PFSK-1 (cell line): ENCODE data around the gene MIER1. TPM values are rescaled to one million over a fixed set of nuclear protein-coding genes. Genes with fewer than 3 reads are reported as not detected.

Experiments
- FOXP2 ChIP-seq: optimal IDR thresholded peaks from 2 replicates; pipeline ENCODE3; 2011; ENCODE audit warnings: borderline replicate concordance, control low read depth, inconsistent platforms; ENCODE audit not compliant: insufficient read depth; ENCODE audit errors: extremely low read length, extremely low read depth
- POLR2AphosphoS5 ChIP-seq: IDR thresholded peaks from 2 replicates; pipeline ENCODE4 v1.6.1; 2012; ENCODE audit warnings: low read depth, mild to moderate bottlenecking, control low read depth, low read length, moderate library complexity
- SIN3A ChIP-seq: IDR thresholded peaks from 2 replicates; pipeline ENCODE4 v1.6.1; 2012; ENCODE audit warnings: mild to moderate bottlenecking, low read length, moderate library complexity, borderline replicate concordance; ENCODE audit not compliant: insufficient read depth
- TAF1 ChIP-seq: IDR thresholded peaks from 2 replicates; pipeline ENCODE4 v1.6.1; 2012; ENCODE audit warnings: low read length, control low read depth, borderline replicate concordance; ENCODE audit not compliant: insufficient read depth
- polyA plus RNA-seq: library from polyadenylated mRNA; unstranded; fragments of >200 nt; gene quantifications from one replicate; pipeline ENCODE4 v1.2.1, GENCODE V29; 2012; ENCODE audit warnings: low read depth, missing spikeins; ENCODE audit not compliant: insufficient read length
- TF ChIP-seq, protein P1 (sequence below), 2 experiments: IDR thresholded peaks; 2 replicates each; pipeline versions ENCODE4 v1.6.1 to v1.8.0; 2011 to 2012; ENCODE audit warnings: low read depth in 2 of 2, low read length in 2 of 2, control low read depth in 1 of 2, inconsistent platforms in 1 of 2, mild to moderate bottlenecking in 1 of 2, moderate library complexity in 1 of 2; ENCODE audit not compliant: insufficient read depth in 1 of 2

MIER1 gene
- 5.1 TPM for polyA plus RNA-seq

DNA sequence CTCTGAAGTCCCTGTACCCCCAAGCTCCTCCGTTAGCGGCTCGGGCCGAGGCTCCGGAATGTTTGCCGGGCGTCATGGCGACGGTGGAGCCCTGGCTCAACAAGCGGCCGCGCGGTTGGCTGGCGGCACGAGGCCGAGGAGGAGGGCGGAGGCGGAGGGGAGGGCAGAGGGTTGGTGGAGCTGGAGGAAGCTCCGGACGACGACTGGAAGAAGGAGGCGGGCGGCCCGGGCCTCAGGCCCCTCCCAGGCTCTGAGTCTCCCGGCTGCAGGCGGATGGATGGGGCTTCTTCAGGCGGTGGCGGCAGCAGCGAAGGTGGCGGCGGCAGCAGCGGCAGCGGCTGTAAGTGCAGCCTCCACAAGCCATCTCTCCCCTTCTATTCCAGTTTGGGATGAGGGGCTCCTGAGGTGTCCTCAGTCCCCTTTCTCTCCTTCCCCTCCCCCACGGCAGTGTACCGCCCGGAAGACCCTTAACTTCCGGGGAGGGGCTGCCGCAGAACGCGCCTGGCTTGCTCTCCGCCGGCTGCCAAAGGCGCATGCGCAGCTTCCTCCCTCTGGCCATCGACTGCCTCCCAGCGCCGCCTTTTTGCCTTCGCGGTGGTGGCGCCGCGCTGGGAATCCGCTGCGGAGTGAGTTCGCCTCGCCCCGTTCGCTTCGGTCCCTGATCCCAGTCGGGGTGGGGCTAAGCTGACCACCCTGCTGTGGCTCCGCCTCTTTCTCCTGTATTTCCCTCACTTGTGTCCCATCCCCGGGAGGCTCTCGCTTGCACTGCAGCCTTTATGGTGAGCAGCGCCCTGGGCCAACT lies at the start of gene MIER1, which contains the start of gene DNAI4:
MIER1 (plus strand) TSS at position 235 of the 802 bp plus-strand sequence; CDS start at position 274, 39 bp downstream.
DNAI4 (minus strand) TSS at position 101 of the 802 bp plus-strand sequence; CDS start at position 76, 25 bp downstream.
- TF ChIP-seq POLR2AphosphoS5 (peak; percentile 90), FOXP2 (peak; percentile 42), TAF1 (peak; percentile 37; the same call in 1 of the 2 replicates), SIN3A (peak; percentile 78; the same call in 1 of the 2 replicates)
- TF ChIP-seq, protein P1, sequence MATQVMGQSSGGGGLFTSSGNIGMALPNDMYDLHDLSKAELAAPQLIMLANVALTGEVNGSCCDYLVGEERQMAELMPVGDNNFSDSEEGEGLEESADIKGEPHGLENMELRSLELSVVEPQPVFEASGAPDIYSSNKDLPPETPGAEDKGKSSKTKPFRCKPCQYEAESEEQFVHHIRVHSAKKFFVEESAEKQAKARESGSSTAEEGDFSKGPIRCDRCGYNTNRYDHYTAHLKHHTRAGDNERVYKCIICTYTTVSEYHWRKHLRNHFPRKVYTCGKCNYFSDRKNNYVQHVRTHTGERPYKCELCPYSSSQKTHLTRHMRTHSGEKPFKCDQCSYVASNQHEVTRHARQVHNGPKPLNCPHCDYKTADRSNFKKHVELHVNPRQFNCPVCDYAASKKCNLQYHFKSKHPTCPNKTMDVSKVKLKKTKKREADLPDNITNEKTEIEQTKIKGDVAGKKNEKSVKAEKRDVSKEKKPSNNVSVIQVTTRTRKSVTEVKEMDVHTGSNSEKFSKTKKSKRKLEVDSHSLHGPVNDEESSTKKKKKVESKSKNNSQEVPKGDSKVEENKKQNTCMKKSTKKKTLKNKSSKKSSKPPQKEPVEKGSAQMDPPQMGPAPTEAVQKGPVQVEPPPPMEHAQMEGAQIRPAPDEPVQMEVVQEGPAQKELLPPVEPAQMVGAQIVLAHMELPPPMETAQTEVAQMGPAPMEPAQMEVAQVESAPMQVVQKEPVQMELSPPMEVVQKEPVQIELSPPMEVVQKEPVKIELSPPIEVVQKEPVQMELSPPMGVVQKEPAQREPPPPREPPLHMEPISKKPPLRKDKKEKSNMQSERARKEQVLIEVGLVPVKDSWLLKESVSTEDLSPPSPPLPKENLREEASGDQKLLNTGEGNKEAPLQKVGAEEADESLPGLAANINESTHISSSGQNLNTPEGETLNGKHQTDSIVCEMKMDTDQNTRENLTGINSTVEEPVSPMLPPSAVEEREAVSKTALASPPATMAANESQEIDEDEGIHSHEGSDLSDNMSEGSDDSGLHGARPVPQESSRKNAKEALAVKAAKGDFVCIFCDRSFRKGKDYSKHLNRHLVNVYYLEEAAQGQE (IDR thresholded peaks at IDR 0.05; ENCODE audit: insufficient read depth in 1 of 2, low read depth in 2 of 2, low read length in 2 of 2) = no peak

DNA sequence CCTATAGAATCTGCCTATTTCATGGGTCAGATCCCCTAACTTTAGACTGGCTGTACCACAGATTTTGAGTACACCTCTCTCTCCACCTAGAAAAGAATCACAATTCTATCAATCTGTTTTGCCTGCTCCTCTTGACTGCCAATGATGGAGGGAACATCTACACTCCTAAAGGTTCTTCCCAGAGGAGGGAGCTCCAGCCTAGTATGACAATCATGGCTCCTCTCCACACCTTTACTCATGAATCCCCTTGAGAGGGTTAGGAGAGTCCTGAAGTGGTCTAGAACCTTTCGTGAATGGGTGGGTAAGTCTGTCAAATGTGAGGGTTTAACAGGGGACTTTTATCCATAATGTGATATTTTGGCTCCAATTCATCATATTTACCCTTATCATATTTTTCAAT lies 48.1 kb upstream of the MIER1 start:
- no peak for TF ChIP-seq POLR2AphosphoS5

DNA sequence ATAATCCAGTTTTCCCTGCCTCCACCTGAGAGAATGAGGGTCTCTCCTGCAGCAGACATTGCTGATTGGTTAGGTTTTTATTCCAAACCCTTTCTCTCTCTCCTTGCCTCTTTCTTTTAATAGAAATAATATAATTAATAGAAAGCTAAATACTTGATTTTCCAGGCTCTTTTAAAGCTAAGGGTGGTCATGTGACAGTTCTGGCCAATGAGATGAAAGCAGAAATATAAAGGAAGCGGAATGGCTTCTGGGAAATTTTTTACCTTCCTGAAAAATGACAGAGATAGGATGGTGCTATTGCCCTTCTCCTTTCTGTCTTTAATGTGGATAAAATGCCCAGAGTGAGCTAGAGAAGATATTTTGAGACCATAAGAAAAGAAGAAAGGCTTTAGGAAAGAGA lies 35.8 kb upstream of the MIER1 start:
- TF ChIP-seq FOXP2 (no peak), POLR2AphosphoS5 (no peak), TAF1 (no peak), SIN3A (no peak)
- TF ChIP-seq, protein P1 (IDR thresholded peaks at IDR 0.05; ENCODE audit: insufficient read depth in 1 of 2, low read depth in 2 of 2, low read length in 2 of 2) = no peak

DNA sequence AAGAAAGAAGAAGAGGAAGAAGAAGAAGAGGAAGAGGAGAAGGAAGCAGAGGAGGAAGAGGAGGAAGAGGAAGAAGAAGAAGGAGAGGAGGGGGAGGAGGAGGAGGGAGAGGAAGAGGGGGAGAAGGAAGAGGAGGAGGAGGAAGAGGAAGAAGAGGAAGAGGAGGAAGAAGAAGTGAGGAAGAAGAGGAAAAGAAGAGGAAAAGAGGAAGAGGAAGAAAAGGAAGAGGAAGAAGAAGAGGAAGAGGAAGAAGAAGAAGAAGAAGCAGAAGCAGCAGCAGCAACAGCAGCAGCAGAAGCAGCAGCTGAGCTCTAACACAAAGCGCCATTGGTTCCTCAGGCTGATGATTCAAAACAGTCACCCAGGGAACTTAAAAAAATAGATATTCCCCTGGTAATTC lies 34.2 kb upstream of the MIER1 start:
- TF ChIP-seq SIN3A = no peak
- no peak for TF ChIP-seq FOXP2
- TF ChIP-seq, protein P1 (IDR thresholded peaks at IDR 0.05; ENCODE audit: insufficient read depth in 1 of 2, low read depth in 2 of 2, low read length in 2 of 2) = no peak
- no peak for TF ChIP-seq POLR2AphosphoS5
- no peak for TF ChIP-seq TAF1

DNA sequence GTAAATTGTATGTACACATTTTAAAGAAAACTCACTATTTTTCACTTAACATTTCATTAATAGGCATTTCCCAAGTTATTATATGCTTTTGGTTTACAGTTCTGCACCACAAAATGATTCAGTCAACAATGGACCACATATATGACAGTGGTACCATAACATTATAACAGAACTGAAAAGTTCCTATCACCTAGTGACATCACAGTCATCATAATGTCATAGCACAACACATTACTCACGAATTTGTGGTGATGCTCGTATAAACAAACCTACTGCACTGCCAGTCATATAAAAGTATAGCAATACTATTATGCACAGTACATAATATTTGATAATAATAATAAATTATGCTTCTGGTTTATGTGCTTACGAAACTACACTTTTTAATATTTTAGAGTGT lies 31.1 kb upstream of the MIER1 start:
- no peak for TF ChIP-seq FOXP2
- TF ChIP-seq POLR2AphosphoS5 = no peak
- no peak for TF ChIP-seq SIN3A
- no peak for TF ChIP-seq TAF1
- TF ChIP-seq, protein P1 (IDR thresholded peaks at IDR 0.05; ENCODE audit: insufficient read depth in 1 of 2, low read depth in 2 of 2, low read length in 2 of 2) = no peak
